ENCODE results near the gene TIMMDC1.

- TF ChIP-seq, protein P1, sequence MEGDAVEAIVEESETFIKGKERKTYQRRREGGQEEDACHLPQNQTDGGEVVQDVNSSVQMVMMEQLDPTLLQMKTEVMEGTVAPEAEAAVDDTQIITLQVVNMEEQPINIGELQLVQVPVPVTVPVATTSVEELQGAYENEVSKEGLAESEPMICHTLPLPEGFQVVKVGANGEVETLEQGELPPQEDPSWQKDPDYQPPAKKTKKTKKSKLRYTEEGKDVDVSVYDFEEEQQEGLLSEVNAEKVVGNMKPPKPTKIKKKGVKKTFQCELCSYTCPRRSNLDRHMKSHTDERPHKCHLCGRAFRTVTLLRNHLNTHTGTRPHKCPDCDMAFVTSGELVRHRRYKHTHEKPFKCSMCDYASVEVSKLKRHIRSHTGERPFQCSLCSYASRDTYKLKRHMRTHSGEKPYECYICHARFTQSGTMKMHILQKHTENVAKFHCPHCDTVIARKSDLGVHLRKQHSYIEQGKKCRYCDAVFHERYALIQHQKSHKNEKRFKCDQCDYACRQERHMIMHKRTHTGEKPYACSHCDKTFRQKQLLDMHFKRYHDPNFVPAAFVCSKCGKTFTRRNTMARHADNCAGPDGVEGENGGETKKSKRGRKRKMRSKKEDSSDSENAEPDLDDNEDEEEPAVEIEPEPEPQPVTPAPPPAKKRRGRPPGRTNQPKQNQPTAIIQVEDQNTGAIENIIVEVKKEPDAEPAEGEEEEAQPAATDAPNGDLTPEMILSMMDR (conservative IDR thresholded peaks at IDR 0.05) = no peak
- no peak for TF ChIP-seq ZFX (IDR thresholded peaks at IDR 0.05)
Measured at GRCh38 chr3:119562307-119562961, 64.1 kb downstream of the TIMMDC1 start.

Measured in C4-2B (cell line).